Fibroblast of villous mesenchyme (primary cell): ENCODE data around the gene USP11. TPM values are rescaled to one million over a fixed set of nuclear protein-coding genes. Genes with fewer than 3 reads are reported as not detected.

Experiments
- DNase-seq: peaks from one replicate; pipeline ENCODE4 v3.0.0-alpha.2; 2010; ENCODE audit warnings: low read depth
- H3K4me3 ChIP-seq: 2 replicates; pipeline ENCODE4 v1.5.1; 2011; ENCODE audit warnings: low read depth, mild to moderate bottlenecking, low read length
- CTCF ChIP-seq: IDR thresholded peaks from 2 replicates; pipeline ENCODE4 v1.5.1; 2012; ENCODE audit warnings: low read depth, mild to moderate bottlenecking, low read length; ENCODE audit not compliant: insufficient read depth
- total RNA-seq: library from RNA; depleted of rRNA; stranded (reverse); fragments of >200 nt; gene quantifications from 2 replicates; pipeline ENCODE4 v1.2.3, GENCODE V29; 2012

Gene USP11
- total RNA-seq, 1 donor: 48.4 TPM

DNA sequence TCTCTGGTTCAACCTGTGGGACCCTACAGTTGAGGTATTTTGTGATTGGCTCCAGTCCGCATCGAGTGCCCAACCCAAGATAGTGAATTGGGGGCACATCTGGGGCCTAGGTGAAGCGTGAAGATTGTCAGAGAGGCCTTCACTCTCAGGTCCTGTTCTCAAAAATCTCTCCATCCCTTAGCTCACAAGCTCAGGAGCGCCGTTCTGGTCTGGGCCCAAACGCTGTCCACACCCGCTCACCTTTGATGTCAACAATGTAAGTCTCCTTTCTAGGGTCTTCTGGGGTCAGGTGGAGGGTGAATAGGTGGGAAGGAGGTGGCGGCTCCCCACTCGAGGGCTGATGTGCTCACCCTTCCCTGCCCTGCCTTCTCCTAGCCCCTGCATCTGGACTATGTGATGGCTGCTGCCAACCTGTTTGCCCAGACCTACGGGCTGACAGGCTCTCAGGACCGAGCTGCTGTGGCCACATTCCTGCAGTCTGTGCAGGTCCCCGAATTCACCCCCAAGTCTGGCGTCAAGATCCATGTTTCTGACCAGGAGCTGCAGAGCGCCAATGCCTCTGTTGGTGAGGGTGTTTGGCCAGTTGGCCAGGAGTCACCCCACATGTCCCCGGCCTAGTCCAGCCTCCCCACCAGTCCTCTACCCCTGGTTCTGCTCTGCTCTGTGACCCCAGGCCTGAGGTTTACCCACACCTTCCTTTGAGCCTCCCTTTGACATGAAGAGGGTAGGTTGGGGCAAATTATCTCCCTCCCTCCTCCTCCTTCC is 22.0 kb upstream of the USP11 start:
- DNase-seq: no peak
- H3K4me3 ChIP-seq: no peak overlapping the region
- TF ChIP-seq CTCF: no peak

DNA sequence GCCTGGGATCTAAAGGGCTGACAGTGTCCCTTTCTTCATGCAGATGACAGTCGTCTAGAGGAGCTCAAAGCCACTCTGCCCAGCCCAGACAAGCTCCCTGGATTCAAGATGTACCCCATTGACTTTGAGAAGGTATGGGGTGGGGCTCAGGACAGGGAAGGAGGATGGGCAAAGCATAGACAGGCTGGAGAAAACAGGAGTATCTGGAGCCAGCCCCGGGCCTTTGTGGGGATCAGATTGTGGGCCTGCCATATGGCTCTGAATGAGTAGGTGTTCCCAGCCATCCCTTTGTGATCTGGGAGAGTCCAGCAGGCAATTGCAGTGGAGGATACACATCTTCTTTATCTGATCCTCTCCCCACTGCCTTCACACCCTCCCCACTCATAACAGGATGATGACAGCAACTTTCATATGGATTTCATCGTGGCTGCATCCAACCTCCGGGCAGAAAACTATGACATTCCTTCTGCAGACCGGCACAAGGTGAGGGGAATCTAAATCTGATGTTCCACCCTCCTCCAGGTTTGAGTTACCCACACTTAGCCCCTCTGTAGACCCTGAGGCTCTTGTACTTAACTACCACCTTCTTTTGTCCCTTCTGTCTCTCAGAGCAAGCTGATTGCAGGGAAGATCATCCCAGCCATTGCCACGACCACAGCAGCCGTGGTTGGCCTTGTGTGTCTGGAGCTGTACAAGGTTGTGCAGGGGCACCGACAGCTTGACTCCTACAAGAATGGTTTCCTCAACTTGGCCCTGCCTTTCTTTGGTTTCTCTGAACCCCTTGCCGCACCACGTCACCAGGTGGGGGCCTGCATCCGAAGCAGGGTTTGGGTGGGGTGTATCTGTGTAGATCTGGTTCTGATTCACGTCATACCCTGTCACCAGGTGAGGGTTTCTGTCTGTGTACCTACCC is 20.2 kb upstream of the USP11 start:
- H3K4me3 ChIP-seq: no peak overlapping the region
- no peak for TF ChIP-seq CTCF
- no peak for DNase-seq

DNA sequence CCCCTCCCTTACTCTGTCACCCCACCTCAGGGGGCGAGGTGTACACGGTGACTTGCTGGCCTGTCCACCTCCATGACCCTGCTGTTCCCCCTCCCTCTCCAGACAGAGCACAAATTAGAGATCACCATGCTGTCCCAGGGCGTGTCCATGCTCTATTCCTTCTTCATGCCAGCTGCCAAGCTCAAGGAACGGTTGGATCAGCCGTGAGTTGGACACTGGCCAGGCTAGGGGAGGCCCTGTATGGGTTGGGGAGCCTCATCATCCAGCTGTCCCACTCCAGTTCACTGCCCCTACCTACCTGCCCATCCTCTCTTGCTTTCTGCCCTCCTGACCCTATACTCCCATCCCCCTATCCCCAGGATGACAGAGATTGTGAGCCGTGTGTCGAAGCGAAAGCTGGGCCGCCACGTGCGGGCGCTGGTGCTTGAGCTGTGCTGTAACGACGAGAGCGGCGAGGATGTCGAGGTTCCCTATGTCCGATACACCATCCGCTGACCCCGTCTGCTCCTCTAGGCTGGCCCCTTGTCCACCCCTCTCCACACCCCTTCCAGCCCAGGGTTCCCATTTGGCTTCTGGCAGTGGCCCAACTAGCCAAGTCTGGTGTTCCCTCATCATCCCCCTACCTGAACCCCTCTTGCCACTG is 18.3 kb upstream of the USP11 start:
- no peak for TF ChIP-seq CTCF
- no peak for DNase-seq
- H3K4me3 ChIP-seq: no peak overlapping the region

DNA sequence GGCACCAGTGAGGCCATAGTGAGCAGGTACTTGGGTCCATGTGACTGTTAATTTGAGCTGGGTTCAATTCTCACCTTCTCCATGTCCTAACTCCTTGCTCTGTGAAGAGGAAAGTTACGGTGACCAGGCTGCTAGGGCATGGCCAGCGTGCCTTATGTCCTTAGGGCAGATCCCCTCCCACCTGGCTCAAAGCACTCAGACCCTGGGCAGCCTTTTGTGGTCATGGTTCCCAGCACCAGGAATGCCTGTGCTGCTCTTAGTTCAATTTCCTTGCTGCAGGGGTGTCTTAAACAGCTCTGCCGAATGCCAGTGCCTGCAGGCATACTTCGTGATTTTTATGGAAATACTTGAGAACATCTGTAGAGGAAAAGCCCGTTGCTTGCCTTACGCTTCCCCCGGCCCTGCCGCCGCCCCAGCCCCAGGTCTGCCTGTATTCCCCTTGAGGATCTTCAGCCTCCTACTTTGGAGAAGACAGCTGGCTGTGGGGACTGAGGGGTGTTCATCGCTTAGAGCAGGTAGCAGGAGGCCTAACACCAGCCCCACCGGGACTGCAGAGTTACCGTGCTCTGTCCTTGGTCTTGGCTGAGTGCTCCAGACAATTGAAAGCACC is 17.4 kb upstream of the USP11 start:
- TF ChIP-seq CTCF: no peak
- H3K4me3 ChIP-seq: no peak overlapping the region
- DNase-seq: no peak

DNA sequence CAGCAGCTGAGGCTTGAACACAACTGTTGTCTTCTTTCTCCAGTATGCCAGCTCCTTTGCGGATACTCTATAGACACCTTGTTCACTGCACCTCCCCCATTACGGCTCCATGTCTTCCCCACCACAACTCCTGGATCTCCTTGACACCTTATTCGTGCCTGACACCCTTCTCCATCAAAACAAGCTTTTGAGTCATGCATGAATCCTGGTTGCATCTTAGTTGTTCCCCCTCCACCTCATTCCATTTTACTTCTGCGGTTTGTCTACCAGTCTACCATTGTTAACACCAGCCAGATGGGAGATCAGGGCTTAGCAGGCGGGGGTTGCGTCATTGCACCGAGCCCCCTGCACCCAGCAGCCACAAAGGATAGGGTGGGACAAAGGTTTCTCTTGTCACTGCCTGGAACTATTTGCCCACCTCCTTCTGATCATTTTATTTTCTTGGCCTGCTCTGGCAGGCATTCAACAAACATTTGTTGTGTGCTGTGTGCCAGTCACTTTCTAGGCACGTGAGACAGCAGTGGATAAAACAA is 16.4 kb upstream of the USP11 start:
- H3K4me3 ChIP-seq: no peak overlapping the region
- no peak for TF ChIP-seq CTCF
- no peak for DNase-seq
